Activated CD8-positive, alpha-beta memory T cell treated with anti-CD3 and anti-CD28 coated beads, Interleukin-2, amount 10 ng/mL, durations not matched to agents 7 days and 5 days (primary cell): ENCODE results near the gene SYCP3. TPM values are rescaled to one million over a fixed set of nuclear protein-coding genes. Genes with fewer than 3 reads are reported as not detected.

Experiments
- ATAC-seq: fragments of 150-1000 bp; cut with Tn5 transposase; one replicate; pipeline ENCODE4 v1.10.0; 2021; ENCODE audit warnings: moderate library complexity
- CTCF ChIA-PET: fragments of 350-600 bp; sonication (Branson Sonifier 250); formaldehyde crosslinking; loops from one replicate; lab custom pipeline; 2021; ENCODE audit warnings: antibody characterized with exemption; lab: Charles Lee
- DNase-seq: peaks from one replicate; pipeline ENCODE4 v3.0.0-alpha.2; 2020
- H3K27ac Mint-ChIP-seq: one replicate; pipeline ENCODE4 v1.8.0; 2021; ENCODE audit warnings: mild to moderate bottlenecking, mixed read lengths
- H3K27me3 Mint-ChIP-seq: one replicate; pipeline ENCODE4 v1.8.0; 2021; ENCODE audit warnings: mixed read lengths
- H3K36me3 Mint-ChIP-seq: one replicate; pipeline ENCODE4 v1.8.0; 2021; ENCODE audit warnings: mild to moderate bottlenecking, mixed read lengths
- H3K4me1 Mint-ChIP-seq: one replicate; pipeline ENCODE4 v1.8.0; 2021; ENCODE audit warnings: mixed read lengths
- H3K4me3 Mint-ChIP-seq: one replicate; pipeline ENCODE4 v1.8.0; 2021; ENCODE audit warnings: mild to moderate bottlenecking, moderate library complexity, mixed read lengths
- H3K9me3 Mint-ChIP-seq: one replicate; pipeline ENCODE4 v1.8.0; 2022; ENCODE audit warnings: low read depth, mixed read lengths
- total RNA-seq, 2 experiments: library from RNA; stranded (reverse); gene quantifications; one replicate each; pipeline ENCODE4 v1.2.3, GENCODE V29; 2021

Gene SYCP3
- 1 to 10 TPM in 1 of 2 experiments, under 1 TPM in 1; 0.93 to 2.0 TPM for total RNA-seq

DNA sequence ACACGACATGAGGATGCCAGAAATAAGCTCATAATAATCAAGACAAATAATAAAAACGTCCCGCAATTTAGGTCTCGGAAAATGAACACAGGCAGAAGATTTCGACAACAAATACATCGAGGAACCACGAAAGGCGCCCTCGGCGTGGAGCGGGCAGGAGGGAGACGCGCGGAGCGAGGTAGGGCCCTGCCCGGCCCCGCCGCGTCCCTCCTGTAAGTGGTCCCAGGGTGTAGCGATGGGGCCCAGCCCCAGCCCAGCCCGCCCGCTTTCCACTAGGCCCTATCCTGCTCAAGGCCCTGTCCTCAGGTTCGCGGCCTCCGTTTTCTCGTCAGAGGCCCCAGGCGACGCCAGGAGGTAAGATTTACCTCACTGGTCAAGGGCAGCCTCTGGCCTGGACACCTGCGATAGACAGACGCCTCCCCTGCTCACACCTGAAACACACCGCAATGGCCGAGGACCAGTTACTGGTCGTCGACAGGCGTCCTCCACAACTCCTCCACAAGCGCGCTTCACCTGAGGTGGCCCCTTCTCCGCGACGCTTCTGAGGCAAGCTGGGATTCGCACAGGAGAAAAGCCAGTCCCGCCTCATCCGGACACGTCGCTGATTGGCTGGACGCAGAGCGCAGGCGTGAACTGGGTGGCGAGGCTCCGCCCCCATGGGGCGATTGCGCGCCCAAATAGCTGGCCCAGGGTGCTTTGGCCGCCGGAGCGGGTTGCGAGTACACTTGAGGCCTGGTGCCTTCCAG is at the start of gene SYCP3:
SYCP3 (minus strand) TSS at position 543 of the 746 bp plus-strand sequence. CDS start 1,527 bp downstream, outside the sequence.
- peaks cover 20% of the 10 kb centered on the region for H3K36me3 Mint-ChIP-seq
- H3K27me3 Mint-ChIP-seq = no peaks in the 10 kb centered on the region
- peaks cover 10% of the 10 kb centered on the region for H3K4me1 Mint-ChIP-seq
- H3K27ac Mint-ChIP-seq = no peak within 1 kb of the TSS
- no peak for DNase-seq
- H3K9me3 Mint-ChIP-seq = no peaks in the 10 kb centered on the region
- no peak for ATAC-seq
- CTCF ChIA-PET = no interaction called here
- no peak within 1 kb of the TSS for H3K4me3 Mint-ChIP-seq

DNA sequence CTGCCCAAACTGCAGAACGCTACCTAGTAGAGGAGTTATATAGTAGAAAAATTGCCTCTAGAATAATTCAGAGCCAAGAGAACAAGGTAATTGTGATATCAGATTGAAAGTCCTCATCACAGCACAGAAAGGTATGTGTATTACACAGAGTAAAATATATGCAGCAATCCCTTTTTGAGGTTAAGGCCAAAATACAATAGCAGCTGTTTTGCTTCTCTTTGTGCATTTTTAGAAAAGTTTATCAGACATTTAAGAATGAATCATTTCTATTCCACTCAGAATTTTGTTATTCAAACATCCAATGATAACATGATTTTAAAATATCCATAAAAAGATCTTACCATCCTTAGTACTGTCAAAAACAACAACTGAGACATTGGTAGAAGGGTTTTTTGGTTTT is 46.4 kb upstream of the SYCP3 start:
- ATAC-seq = no peak
- Mint-ChIP-seq H3K27me3 (no peaks in the 10 kb centered on the region), H3K36me3 (peaks cover 58% of the 10 kb centered on the region), H3K27ac (no peak overlapping the region), H3K9me3 (no peaks in the 10 kb centered on the region), H3K4me3 (no peak overlapping the region), H3K4me1 (peaks cover 52% of the 10 kb centered on the region)
- no peak for DNase-seq
- CTCF ChIA-PET = interaction anchor here (1.1 to 3.1 kb wide), 6 partner anchors 9 to 54 kb away, joined by 4 to 8 read pairs (median 5); partner anchors contain the start of gene GNPTAB

DNA sequence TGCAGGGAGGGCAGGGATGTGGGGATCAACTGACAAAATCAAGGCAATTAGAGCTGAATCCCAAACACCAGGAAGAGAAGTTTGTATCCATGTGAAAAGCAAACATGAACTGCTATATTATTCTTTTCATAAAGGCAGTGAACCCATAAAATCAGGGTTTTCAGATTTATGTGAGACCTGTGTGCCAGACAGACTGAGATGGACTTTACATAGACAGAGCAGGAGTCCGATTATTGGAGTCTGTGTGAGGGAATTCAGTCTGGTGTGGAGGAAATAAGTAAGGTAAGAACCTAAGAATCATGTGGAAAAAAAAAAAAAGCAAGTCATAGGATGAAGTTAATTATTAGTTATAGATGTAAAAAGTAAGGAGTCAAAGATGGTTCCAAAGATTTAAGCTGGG is 45.1 kb upstream of the SYCP3 start:
- Mint-ChIP-seq H3K4me1 (peaks cover 54% of the 10 kb centered on the region), H3K4me3 (no peak overlapping the region), H3K27ac (peak overlapping the region; percentile 33), H3K27me3 (no peaks in the 10 kb centered on the region), H3K36me3 (peaks cover 59% of the 10 kb centered on the region), H3K9me3 (no peaks in the 10 kb centered on the region)
- DNase-seq = no peak
- no peak for ATAC-seq
- CTCF ChIA-PET = interaction anchor here (0.8 to 3.1 kb wide), 8 partner anchors 9 to 46 kb away, joined by 3 to 13 read pairs (median 6); partner anchors contain the start of gene GNPTAB

DNA sequence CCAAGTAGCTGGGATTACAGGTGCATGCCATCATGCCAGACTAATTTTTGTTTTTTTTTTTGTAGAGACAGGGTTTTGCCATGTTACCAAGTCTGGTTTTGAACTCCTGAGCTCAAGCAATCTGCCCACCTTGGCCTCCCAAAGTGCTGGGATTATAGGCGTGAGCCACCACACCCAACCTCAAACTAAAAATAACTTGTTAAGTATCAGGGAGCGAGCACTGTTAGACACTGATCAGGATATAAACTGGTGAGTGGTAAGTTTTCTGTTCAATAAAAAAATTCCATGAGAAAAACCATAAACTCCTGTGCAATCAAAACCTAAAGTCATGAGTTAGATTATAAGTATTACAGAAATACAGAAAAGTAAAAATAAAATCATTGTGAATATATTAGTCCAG is 44.6 kb upstream of the SYCP3 start:
- Mint-ChIP-seq H3K36me3 (peaks cover 58% of the 10 kb centered on the region), H3K4me3 (no peak overlapping the region), H3K27ac (peak overlapping the region; percentile 33), H3K4me1 (peaks cover 50% of the 10 kb centered on the region), H3K9me3 (no peaks in the 10 kb centered on the region), H3K27me3 (no peaks in the 10 kb centered on the region)
- no peak for ATAC-seq
- CTCF ChIA-PET = interaction anchor here (0.8 to 3.1 kb wide), 7 partner anchors 10 to 47 kb away, joined by 3 to 13 read pairs (median 6); partner anchors contain the start of gene GNPTAB
- DNase-seq = no peak

DNA sequence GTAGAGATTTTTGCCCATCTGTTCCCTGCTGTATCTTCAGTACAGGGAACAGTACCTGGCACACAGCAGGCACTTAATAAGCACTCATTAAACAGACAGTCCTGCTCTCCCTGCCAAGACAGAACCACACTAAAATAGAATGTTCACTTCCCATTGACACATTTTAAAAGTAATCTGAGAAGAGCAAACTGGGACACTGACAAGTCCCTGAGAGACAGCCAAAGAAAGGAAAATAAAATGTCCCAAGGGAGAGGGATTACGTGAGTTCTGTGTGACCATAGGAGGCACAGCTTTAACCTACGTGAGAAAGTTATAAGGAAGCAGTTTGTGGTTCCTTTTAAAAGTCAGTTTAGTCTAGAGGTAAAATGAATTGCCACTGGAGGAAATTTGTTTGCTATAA is 43.9 kb upstream of the SYCP3 start:
- DNase-seq = no peak
- Mint-ChIP-seq H3K36me3 (peaks cover 59% of the 10 kb centered on the region), H3K9me3 (no peaks in the 10 kb centered on the region), H3K27me3 (no peaks in the 10 kb centered on the region), H3K4me3 (no peak overlapping the region), H3K27ac (peak overlapping the region; percentile 82), H3K4me1 (peaks cover 50% of the 10 kb centered on the region)
- CTCF ChIA-PET = interaction anchor here (0.8 to 3.1 kb wide), 6 partner anchors 9 to 48 kb away, joined by 3 to 13 read pairs (median 6); partner anchors contain the start of gene GNPTAB
- no peak for ATAC-seq

DNA sequence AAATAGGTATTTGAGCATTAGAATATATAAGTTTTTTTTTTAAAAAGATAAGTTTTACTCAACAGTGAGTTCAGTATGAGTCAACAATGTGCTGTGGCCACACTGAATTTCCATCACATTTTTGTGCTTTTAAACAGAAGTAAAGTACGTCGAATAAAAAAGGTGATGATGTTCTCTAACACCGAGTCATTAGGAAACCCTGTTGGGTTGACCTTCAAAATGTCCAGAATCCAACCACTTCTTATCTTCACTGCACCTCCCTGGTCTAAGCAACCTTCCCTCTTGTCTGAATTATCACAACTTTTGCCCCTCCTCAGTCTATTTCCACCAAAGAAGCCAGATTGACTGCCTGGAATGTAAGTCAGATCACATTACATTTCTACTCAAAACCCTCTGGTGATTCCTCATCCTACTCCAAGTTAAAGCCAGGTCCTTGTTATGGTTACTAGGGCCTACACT is 43.0 kb upstream of the SYCP3 start:
- CTCF ChIA-PET = interaction anchor here (1.0 to 4.0 kb wide), 4 partner anchors 9 to 48 kb away, joined by 3 to 36 read pairs (median 16); partner anchors contain the start of gene GNPTAB
- peak; percentile 61 for ATAC-seq
- H3K27ac Mint-ChIP-seq = peak overlapping the region; percentile 82
- DNase-seq = peak; percentile 52
- H3K4me3 Mint-ChIP-seq = no peak overlapping the region
- H3K27me3 Mint-ChIP-seq = no peaks in the 10 kb centered on the region
- H3K36me3 Mint-ChIP-seq = peaks cover 60% of the 10 kb centered on the region
- peaks cover 53% of the 10 kb centered on the region for H3K4me1 Mint-ChIP-seq
- H3K9me3 Mint-ChIP-seq = no peaks in the 10 kb centered on the region

DNA sequence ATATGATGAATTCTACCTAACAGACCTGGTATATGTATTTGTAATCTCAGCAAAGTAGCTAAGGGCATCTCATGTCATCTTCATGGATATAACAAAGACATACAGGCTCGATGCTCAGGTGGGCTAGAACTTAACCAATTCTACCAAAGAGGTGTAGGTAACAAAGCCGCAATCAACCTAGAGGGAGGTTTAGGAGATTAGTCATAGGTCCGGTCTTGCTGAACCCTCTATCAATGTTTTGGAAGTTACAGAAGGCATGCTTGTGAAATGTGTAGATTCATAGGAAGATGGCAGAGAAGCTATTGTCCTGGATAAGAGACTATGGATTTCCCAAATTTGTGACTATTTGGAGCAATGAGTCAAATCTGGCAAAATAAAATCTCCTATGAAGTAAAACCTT is 42.6 kb upstream of the SYCP3 start:
- Mint-ChIP-seq H3K27ac (peak overlapping the region; percentile 78), H3K4me1 (peaks cover 53% of the 10 kb centered on the region), H3K27me3 (no peaks in the 10 kb centered on the region), H3K9me3 (no peaks in the 10 kb centered on the region), H3K36me3 (peaks cover 56% of the 10 kb centered on the region), H3K4me3 (peak overlapping the region; percentile 6)
- peak; percentile 46 for ATAC-seq
- CTCF ChIA-PET = interaction anchor here (1.0 to 4.0 kb wide), 5 partner anchors 8 to 57 kb away, joined by 3 to 36 read pairs (median 10); partner anchors contain the start of gene GNPTAB
- DNase-seq = no peak

DNA sequence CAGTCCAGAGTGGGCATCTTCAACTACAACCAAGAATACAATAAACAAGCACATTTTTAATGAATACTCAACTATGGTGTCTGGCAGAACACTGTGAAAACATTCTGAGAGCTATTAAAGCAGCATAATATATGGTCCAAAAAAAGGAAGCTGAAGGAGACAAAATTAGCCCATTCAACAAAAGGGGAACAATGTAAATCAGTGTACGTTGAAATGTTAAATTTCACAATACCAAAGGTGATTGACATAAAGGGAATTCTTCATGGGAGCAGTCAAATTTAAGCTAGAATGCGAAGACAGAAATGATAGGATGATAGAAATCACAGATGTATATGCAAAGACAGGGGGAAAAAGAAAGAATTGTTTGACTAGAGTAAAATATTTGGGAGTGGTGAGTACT is 41.3 kb upstream of the SYCP3 start:
- CTCF ChIA-PET = interaction anchor here (0.6 to 4.0 kb wide), 8 partner anchors 8 to 61 kb away, joined by 3 to 36 read pairs (median 8); partner anchors contain the start of gene GNPTAB
- H3K4me1 Mint-ChIP-seq = peaks cover 52% of the 10 kb centered on the region
- no peak overlapping the region for H3K4me3 Mint-ChIP-seq
- H3K27ac Mint-ChIP-seq = peak overlapping the region; percentile 78
- H3K36me3 Mint-ChIP-seq = peaks cover 55% of the 10 kb centered on the region
- ATAC-seq (no peak), DNase-seq (no peak)
- no peaks in the 10 kb centered on the region for H3K9me3 Mint-ChIP-seq
- no peaks in the 10 kb centered on the region for H3K27me3 Mint-ChIP-seq

DNA sequence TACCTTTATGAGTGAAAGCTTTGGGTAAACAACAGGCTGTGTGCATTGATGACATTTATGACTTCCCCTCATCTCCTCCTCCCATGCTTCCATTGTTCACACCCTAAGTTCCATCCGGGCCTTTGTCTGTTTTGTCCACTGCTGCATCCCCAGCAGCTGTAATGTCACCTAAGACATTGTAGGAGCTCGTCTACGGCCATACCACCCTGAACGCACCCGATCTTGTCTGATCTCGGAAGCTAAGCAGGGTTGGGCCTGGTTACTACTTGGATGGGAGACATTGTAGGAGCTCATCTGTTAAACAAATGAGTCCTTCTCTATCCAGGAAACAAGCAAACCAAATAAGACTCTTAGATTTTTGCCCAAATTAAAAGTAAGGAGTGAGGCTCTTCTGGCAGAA is 40.4 kb upstream of the SYCP3 start:
- Mint-ChIP-seq H3K36me3 (peaks cover 52% of the 10 kb centered on the region), H3K4me3 (no peak overlapping the region), H3K27ac (no peak overlapping the region), H3K9me3 (no peaks in the 10 kb centered on the region), H3K27me3 (no peaks in the 10 kb centered on the region), H3K4me1 (peaks cover 52% of the 10 kb centered on the region)
- CTCF ChIA-PET = interaction anchor here (0.9 to 4.0 kb wide), 9 partner anchors 7 to 60 kb away, joined by 3 to 36 read pairs (median 7); partner anchors contain the start of gene GNPTAB
- ATAC-seq (no peak), DNase-seq (no peak)

DNA sequence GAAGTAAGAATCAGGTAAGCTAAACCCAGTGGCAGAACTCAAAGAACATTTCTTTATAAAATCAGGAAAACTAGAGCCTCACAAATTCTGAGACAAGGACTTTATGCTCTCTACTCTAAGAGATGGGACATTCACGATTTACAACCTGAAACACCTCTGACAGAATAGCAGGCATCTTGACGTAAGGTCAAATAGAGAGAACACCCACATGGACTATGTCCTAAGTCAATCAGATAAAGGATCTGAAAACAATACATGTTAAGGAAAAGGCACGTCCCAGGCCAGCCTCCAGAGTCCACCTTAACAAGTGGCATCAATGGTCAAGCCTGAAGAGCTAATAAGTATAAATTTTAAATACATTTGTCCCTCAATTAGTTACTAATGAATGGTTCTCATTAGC is 39.9 kb upstream of the SYCP3 start:
- peaks cover 48% of the 10 kb centered on the region for H3K4me1 Mint-ChIP-seq
- DNase-seq = no peak

DNA sequence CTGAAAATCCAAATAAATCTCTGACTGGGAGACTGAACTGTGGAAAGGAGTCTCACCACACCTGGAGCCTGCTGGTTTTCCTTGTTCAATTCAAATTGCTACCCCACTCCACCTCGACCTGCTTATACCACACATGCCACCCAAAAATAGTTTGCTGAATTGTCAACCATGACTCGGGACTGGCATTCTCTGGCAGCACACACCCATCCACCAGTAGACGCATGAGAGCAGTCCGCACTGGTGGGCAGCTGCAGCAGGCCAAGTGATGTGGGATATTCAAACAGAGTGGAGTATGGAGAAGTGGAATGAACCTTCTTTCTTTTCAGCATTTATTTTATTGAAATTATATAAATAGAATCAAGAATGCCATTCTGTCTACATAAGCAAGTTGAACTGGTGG is 38.7 kb upstream of the SYCP3 start:
- peaks cover 47% of the 10 kb centered on the region for H3K36me3 Mint-ChIP-seq
- no peak overlapping the region for H3K4me3 Mint-ChIP-seq
- no peak overlapping the region for H3K27ac Mint-ChIP-seq
- ATAC-seq (no peak), DNase-seq (no peak)
- CTCF ChIA-PET = interaction anchor here (0.9 to 3.8 kb wide), 4 partner anchors 18 to 61 kb away, joined by 3 to 28 read pairs (median 15); partner anchors contain the start of gene GNPTAB
- H3K27me3 Mint-ChIP-seq = no peaks in the 10 kb centered on the region
- H3K9me3 Mint-ChIP-seq = no peaks in the 10 kb centered on the region
- peaks cover 47% of the 10 kb centered on the region for H3K4me1 Mint-ChIP-seq

More for the DNA sequence above, 39.9 kb upstream of the SYCP3 start:
- Mint-ChIP-seq H3K9me3 (no peaks in the 10 kb centered on the region), H3K27ac (no peak overlapping the region), H3K36me3 (peaks cover 47% of the 10 kb centered on the region), H3K4me3 (no peak overlapping the region), H3K27me3 (no peaks in the 10 kb centered on the region)
- CTCF ChIA-PET = interaction anchor here (0.9 to 4.0 kb wide), 8 partner anchors 10 to 61 kb away, joined by 3 to 36 read pairs (median 8); partner anchors contain the start of gene GNPTAB
- no peak for ATAC-seq

DNA sequence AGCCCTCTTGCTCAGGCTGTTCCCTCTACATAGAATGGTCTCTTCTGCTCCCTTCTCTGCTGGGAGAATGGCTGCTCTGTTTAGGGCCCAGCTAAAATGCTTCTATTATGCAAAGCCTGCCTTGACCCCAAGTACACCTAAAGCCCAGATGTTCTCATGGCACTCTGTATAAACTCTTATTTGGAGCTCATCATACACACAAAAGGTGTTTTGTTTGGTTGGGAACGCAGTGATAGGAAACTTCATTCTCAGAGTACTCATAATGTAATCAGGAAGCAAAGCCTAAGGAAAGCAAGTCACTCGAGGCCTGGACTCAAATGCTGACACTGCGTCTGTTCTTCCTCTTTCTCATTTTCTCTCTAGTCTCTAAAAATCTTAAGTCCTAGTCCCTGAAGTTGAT is 38.2 kb upstream of the SYCP3 start:
- Mint-ChIP-seq H3K4me1 (peaks cover 43% of the 10 kb centered on the region), H3K9me3 (no peaks in the 10 kb centered on the region), H3K4me3 (no peak overlapping the region), H3K27me3 (no peaks in the 10 kb centered on the region), H3K27ac (peak overlapping the region; percentile 4), H3K36me3 (peaks cover 44% of the 10 kb centered on the region)
- ATAC-seq = no peak
- no peak for DNase-seq
- CTCF ChIA-PET = interaction anchor here (0.7 to 3.8 kb wide), 3 partner anchors 16 to 62 kb away, joined by 3 to 28 read pairs (median 23); partner anchors contain the start of gene GNPTAB

DNA sequence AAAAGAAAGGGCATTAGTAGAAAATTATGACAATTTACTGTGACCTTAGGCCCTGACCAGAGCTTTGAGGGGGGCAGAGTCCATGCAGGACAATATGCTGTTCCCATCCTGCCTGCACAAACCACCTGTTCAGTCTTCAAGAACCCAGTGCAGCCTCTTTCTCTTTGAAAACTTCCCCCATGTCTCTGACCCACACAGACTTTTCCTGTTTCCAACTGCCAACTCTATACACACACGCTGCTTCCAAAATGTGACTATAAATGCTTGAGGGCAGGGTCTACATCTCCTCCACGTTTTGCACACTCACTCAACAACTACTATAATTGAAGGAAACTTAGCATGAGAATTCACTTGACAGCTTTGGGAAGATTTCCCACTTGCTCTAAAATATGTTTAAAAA is 36.6 kb upstream of the SYCP3 start:
- H3K27me3 Mint-ChIP-seq = no peaks in the 10 kb centered on the region
- peaks cover 43% of the 10 kb centered on the region for H3K36me3 Mint-ChIP-seq
- CTCF ChIA-PET = interaction anchor here (0.9 to 3.8 kb wide), 7 partner anchors 17 to 102 kb away, joined by 3 to 28 read pairs (median 6); partner anchors contain the start of genes DRAM1 and GNPTAB
- no peak for ATAC-seq
- no peak overlapping the region for H3K27ac Mint-ChIP-seq
- no peak for DNase-seq
- peaks cover 37% of the 10 kb centered on the region for H3K4me1 Mint-ChIP-seq
- H3K4me3 Mint-ChIP-seq = no peak overlapping the region
- H3K9me3 Mint-ChIP-seq = no peaks in the 10 kb centered on the region
